GM21619 (cell line): Measurements from ENCODE around the gene IL23R.
A peak's percentile ranks its signal among the peaks of the same experiment; 100 is the strongest.
"Not testable (repeated sequence)": the region's sequence is repeated elsewhere in the genome, so short reads cannot be mapped to it uniquely, and the experiment has no call there.

Experiments used
- ATAC-seq: cut with Tn5 transposase; IDR thresholded peaks from one replicate; pipeline ENCODE4 v1.9.1; 2021; ENCODE audit not compliant: unreplicated experiment

The IL23R gene

GRCh38 chr1:67191668-67192520, 25.6 kb downstream of the IL23R start:
- ATAC-seq, result no peak

- no peak for ATAC-seq
Observed at GRCh38 chr1:67192902-67193301, 26.6 kb downstream of the IL23R start.

- ATAC-seq, result no peak
Observed at GRCh38 chr1:67193704-67194103, 27.4 kb downstream of the IL23R start.

- peak; percentile 83 for ATAC-seq
Observed at GRCh38 chr1:67194209-67194863, 28.1 kb downstream of the IL23R start.

GRCh38 chr1:67200755-67201154, 34.5 kb downstream of the IL23R start:
- no peak for ATAC-seq

- ATAC-seq, result no peak
Observed at GRCh38 chr1:67201891-67202290, 35.6 kb downstream of the IL23R start.

GRCh38 chr1:67204298-67204980, 38.2 kb downstream of the IL23R start:
- no peak for ATAC-seq

- not testable (repeated sequence) for ATAC-seq
Observed at GRCh38 chr1:67207398-67207797, 41.1 kb downstream of the IL23R start.

GRCh38 chr1:67208217-67208616, 42.0 kb downstream of the IL23R start:
- ATAC-seq, result no peak

- ATAC-seq, result no peak
Observed at GRCh38 chr1:67209521-67209920, 43.3 kb downstream of the IL23R start.

GRCh38 chr1:67211589-67212563, 45.6 kb downstream of the IL23R start:
- no peak for ATAC-seq

- ATAC-seq, result no peak
Observed at GRCh38 chr1:67213164-67213563, 46.9 kb downstream of the IL23R start.

GRCh38 chr1:67213948-67214347, 47.7 kb downstream of the IL23R start:
- ATAC-seq, result no peak

GRCh38 chr1:67214420-67215174, 48.3 kb downstream of the IL23R start:
- ATAC-seq, result peak; percentile 80

- no peak for ATAC-seq
Observed at GRCh38 chr1:67216401-67216800, 50.1 kb downstream of the IL23R start.

GRCh38 chr1:67217417-67217816, 51.2 kb downstream of the IL23R start:
- ATAC-seq, result no peak

GRCh38 chr1:67217938-67218337, 51.7 kb downstream of the IL23R start:
- no peak for ATAC-seq

GRCh38 chr1:67224856-67225255, 58.6 kb downstream of the IL23R start:
- no peak for ATAC-seq

GRCh38 chr1:67226688-67227087, 60.4 kb downstream of the IL23R start:
- ATAC-seq, result no peak

- no peak for ATAC-seq
Observed at GRCh38 chr1:67227196-67227595, 60.9 kb downstream of the IL23R start.
